HepG2 (cell line): Measurements from ENCODE around the gene FOXS1. TPM values are rescaled to one million over a fixed set of nuclear protein-coding genes. Genes with fewer than 3 reads are reported as not detected.
A peak's percentile ranks its signal among the peaks of the same experiment; 100 is the strongest.

ENCODE experiments used
- CCDC6 ChIP-seq: sonication (generic); formaldehyde crosslinking; IDR thresholded peaks from 2 replicates; pipeline ENCODE4 v1.8.1; 2022; ENCODE audit warnings: mild to moderate bottlenecking, missing genetic modification reagents, moderate library complexity
- HIC2 ChIP-seq: sonication (generic); formaldehyde crosslinking; IDR thresholded peaks from 2 replicates; pipeline ENCODE4 v1.9.0; 2022; ENCODE audit warnings: low read depth, missing genetic modification reagents
- HNRNPK ChIP-seq: fragments of 200-400 bp; formaldehyde crosslinking; IDR thresholded peaks from 2 replicates; pipeline ENCODE4 v1.6.1; 2018; ENCODE audit warnings: low read length, low read depth, moderate library complexity, mild to moderate bottlenecking; ENCODE audit not compliant: poor library complexity, severe bottlenecking
- KDM5B ChIP-seq: sonication (generic); formaldehyde crosslinking; IDR thresholded peaks from 2 replicates; pipeline ENCODE4 v1.4.0; 2020; ENCODE audit warnings: missing genetic modification reagents, mild to moderate bottlenecking, borderline replicate concordance
- KLF13 ChIP-seq: sonication (generic); formaldehyde crosslinking; IDR thresholded peaks from 2 replicates; pipeline ENCODE4 v1.4.0; 2020; ENCODE audit warnings: mild to moderate bottlenecking, missing genetic modification reagents
- MTA1 ChIP-seq: sonication (generic); formaldehyde crosslinking; IDR thresholded peaks from 2 replicates; pipeline ENCODE4 v1.4.0; 2020; ENCODE audit warnings: missing genetic modification reagents, mild to moderate bottlenecking, borderline replicate concordance
- MTERF4 ChIP-seq: sonication (generic); formaldehyde crosslinking; IDR thresholded peaks from 2 replicates; pipeline ENCODE4 v1.8.0; 2023; ENCODE audit warnings: mild to moderate bottlenecking, missing genetic modification reagents
- NCOA1 ChIP-seq: sonication (generic); formaldehyde crosslinking; IDR thresholded peaks from 2 replicates; pipeline ENCODE4 v1.9.0; 2021; ENCODE audit warnings: missing genetic modification reagents
- SMARCC2 ChIP-seq: fragments of 450-650 bp; IDR thresholded peaks from 2 replicates; pipeline ENCODE4 v1.6.1; 2017; ENCODE audit warnings: antibody characterized with exemption, mild to moderate bottlenecking
- TEAD3 ChIP-seq: optimal IDR thresholded peaks from 2 replicates; pipeline ENCODE3; 2016; ENCODE audit warnings: borderline replicate concordance
- TGIF2 ChIP-seq: IDR thresholded peaks from 2 replicates; pipeline ENCODE4 v1.6.1; 2016; ENCODE audit warnings: control low read depth, missing compliant biosample characterization
- ZFP82 ChIP-seq: sonication (generic); formaldehyde crosslinking; IDR thresholded peaks from 2 replicates; pipeline ENCODE4 v1.5.1; 2020; ENCODE audit warnings: mild to moderate bottlenecking, missing genetic modification reagents, borderline replicate concordance
- ZNF292 ChIP-seq: sonication (generic); formaldehyde crosslinking; IDR thresholded peaks from 2 replicates; pipeline ENCODE4 v1.8.1; 2022; ENCODE audit warnings: mild to moderate bottlenecking, low read depth, missing genetic modification reagents, borderline replicate concordance
- ZNF562 ChIP-seq: sonication (generic); formaldehyde crosslinking; IDR thresholded peaks from 2 replicates; pipeline ENCODE4 v1.8.0; 2022; ENCODE audit warnings: missing genetic modification reagents, borderline replicate concordance
- ZNF569 ChIP-seq: sonication (generic); formaldehyde crosslinking; IDR thresholded peaks from 2 replicates; pipeline ENCODE4 v1.5.0; 2020; ENCODE audit warnings: mild to moderate bottlenecking, missing genetic modification reagents, moderate library complexity, borderline replicate concordance
- ZNF674 ChIP-seq: sonication (generic); formaldehyde crosslinking; IDR thresholded peaks from 2 replicates; pipeline ENCODE4 v1.5.0; 2020; ENCODE audit warnings: low read depth, mild to moderate bottlenecking, missing genetic modification reagents
- ZNF878 ChIP-seq: sonication (generic); formaldehyde crosslinking; IDR thresholded peaks from 2 replicates; pipeline ENCODE4 v1.8.1; 2023; ENCODE audit warnings: mild to moderate bottlenecking, missing genetic modification reagents, moderate library complexity
- ZUFSP ChIP-seq: sonication (generic); formaldehyde crosslinking; IDR thresholded peaks from 2 replicates; pipeline ENCODE4 v1.9.0; 2021; ENCODE audit warnings: missing genetic modification reagents, mild to moderate bottlenecking, borderline replicate concordance
- polyA plus RNA-seq, 8 experiments: library from polyadenylated mRNA; depleted of rRNA in 3 of 8; stranded (reverse) in 7 of 8; unstranded in 1 of 8; fragments of >200 nt; fragmentation: Illumina TruSeq in 4 of 8; extraction: Trizol in 4 of 8; gene quantifications; 2 replicates each; pipeline versions ENCODE4 v1.2.1 to v1.2.3, GENCODE V29; 2011 to 2016; ENCODE audit warnings: low read depth in 4 of 8, missing spikeins in 1 of 8, mixed read lengths in 1 of 8; ENCODE audit not compliant: insufficient read depth in 1 of 8
- total RNA-seq, 5 experiments: library from RNA; depleted of rRNA; stranded (reverse); fragments of >200 nt; fragmentation: Illumina TruSeq; extraction: Trizol; gene quantifications; 2 replicates each; pipeline ENCODE4 v1.2.3, GENCODE V29; 2016; ENCODE audit warnings: low read depth in 1 of 5
- TF ChIP-seq, protein P1 (sequence below): sonication (generic); formaldehyde crosslinking; IDR thresholded peaks from 2 replicates; pipeline ENCODE4 v1.4.0; 2020; ENCODE audit warnings: missing genetic modification reagents, borderline replicate concordance

FOXS1 gene
- total and polyA plus RNA-seq, 2 of the 13 experiments (the other 11 are each of a cell fraction or from before 2014, with no cell fraction given): not detected

DNA sequence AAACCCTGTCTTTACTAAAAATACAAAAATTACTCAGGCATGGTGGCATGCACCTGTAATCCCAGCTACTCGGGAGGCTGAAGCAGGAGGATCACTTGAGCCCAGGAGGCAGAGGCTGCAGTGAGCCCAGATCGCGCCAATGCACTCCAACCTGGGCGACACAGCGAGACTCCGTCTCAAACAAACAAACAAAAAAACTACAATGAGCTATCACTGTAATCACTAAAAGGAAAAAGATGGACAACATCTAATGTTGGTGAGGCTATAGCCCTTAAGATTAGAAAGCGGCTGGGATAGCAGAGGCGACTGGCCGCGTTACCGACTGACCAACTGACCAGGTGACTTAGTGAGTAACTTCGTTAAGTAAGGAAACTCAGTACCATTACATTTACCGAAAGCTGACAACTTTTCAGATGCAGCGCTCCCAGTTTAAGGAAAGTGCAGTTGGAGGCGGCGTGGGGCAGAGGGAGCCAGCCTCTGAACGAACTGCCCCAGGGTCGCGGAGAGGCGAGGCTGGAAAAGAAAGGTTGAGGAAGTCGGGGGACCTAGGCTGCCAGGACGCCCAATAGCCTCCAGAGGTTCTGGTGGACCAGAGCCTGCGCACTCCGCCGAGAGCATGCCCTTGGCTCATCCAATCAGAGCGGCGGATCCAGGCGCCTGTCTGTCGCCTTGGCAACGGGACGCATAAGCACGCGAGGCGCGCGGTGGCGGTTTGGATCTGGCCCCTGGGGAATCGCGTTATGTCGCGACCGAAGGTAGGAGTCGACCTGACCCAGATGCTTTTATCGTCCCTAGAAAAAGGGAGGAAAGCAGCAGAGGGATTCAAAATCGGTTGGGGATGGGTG lies 34.0 kb upstream of the FOXS1 start (continued):
- TF ChIP-seq ZNF569 (CRISPR knock-in tag) (no peak), CCDC6 (CRISPR knock-in tag) (no peak; the same call in 1 of the 2 replicates), ZNF878 (CRISPR knock-in tag) (no peak), NCOA1 (CRISPR knock-in tag) (0 out of 2 replicates have a peak, but pooled peaks have one; percentile 14), TGIF2 (CRISPR knock-in tag) (no peak), MTERF4 (CRISPR knock-in tag) (no peak; the same call in 1 of the 2 replicates), ZUFSP (CRISPR knock-in tag) (no peak), KDM5B (peak; percentile 85), ZFP82 (peak; percentile 67; the same call in 1 of the 2 replicates), KLF13 (CRISPR knock-in tag) (peak; percentile 76; the same call in 1 of the 2 replicates), SMARCC2 (no peak), ZNF674 (CRISPR knock-in tag) (no peak), TEAD3 (CRISPR knock-in tag) (peak; percentile 41), HNRNPK (no peak), ZNF562 (CRISPR knock-in tag) (no peak), ZNF292 (peak; percentile 10; the same call in 1 of the 2 replicates), MTA1 (0 out of 2 replicates have a peak, but pooled peaks have one; percentile 57), HIC2 (no peak)
- TF ChIP-seq, protein P1, sequence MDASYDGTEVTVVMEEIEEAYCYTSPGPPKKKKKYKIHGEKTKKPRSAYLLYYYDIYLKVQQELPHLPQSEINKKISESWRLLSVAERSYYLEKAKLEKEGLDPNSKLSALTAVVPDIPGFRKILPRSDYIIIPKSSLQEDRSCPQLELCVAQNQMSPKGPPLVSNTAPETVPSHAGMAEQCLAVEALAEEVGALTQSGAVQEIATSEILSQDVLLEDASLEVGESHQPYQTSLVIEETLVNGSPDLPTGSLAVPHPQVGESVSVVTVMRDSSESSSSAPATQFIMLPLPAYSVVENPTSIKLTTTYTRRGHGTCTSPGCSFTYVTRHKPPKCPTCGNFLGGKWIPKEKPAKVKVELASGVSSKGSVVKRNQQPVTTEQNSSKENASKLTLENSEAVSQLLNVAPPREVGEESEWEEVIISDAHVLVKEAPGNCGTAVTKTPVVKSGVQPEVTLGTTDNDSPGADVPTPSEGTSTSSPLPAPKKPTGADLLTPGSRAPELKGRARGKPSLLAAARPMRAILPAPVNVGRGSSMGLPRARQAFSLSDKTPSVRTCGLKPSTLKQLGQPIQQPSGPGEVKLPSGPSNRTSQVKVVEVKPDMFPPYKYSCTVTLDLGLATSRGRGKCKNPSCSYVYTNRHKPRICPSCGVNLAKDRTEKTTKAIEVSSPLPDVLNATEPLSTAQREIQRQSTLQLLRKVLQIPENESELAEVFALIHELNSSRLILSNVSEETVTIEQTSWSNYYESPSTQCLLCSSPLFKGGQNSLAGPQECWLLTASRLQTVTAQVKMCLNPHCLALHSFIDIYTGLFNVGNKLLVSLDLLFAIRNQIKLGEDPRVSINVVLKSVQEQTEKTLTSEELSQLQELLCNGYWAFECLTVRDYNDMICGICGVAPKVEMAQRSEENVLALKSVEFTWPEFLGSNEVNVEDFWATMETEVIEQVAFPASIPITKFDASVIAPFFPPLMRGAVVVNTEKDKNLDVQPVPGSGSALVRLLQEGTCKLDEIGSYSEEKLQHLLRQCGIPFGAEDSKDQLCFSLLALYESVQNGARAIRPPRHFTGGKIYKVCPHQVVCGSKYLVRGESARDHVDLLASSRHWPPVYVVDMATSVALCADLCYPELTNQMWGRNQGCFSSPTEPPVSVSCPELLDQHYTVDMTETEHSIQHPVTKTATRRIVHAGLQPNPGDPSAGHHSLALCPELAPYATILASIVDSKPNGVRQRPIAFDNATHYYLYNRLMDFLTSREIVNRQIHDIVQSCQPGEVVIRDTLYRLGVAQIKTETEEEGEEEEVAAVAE (CRISPR knock-in tag): peak; percentile 99
